PFSK-1 (cell line): Measurements from ENCODE around the gene NUP210L.

ENCODE experiments used
- FOXP2 ChIP-seq: optimal IDR thresholded peaks from 2 replicates; pipeline ENCODE3; 2011; ENCODE audit warnings: borderline replicate concordance, control low read depth, inconsistent platforms; ENCODE audit not compliant: insufficient read depth; ENCODE audit errors: extremely low read length, extremely low read depth
- POLR2AphosphoS5 ChIP-seq: IDR thresholded peaks from 2 replicates; pipeline ENCODE4 v1.6.1; 2012; ENCODE audit warnings: low read depth, mild to moderate bottlenecking, control low read depth, low read length, moderate library complexity
- REST ChIP-seq, 2 experiments: IDR thresholded peaks; 2 replicates each; pipeline versions ENCODE4 v1.6.1 to v1.8.0; 2011 to 2012; ENCODE audit warnings: low read depth in 2 of 2, low read length in 2 of 2, control low read depth in 1 of 2, inconsistent platforms in 1 of 2, mild to moderate bottlenecking in 1 of 2, moderate library complexity in 1 of 2; ENCODE audit not compliant: insufficient read depth in 1 of 2
- SIN3A ChIP-seq: IDR thresholded peaks from 2 replicates; pipeline ENCODE4 v1.6.1; 2012; ENCODE audit warnings: mild to moderate bottlenecking, low read length, moderate library complexity, borderline replicate concordance; ENCODE audit not compliant: insufficient read depth
- TAF1 ChIP-seq: IDR thresholded peaks from 2 replicates; pipeline ENCODE4 v1.6.1; 2012; ENCODE audit warnings: low read length, control low read depth, borderline replicate concordance; ENCODE audit not compliant: insufficient read depth

NUP210L gene

DNA sequence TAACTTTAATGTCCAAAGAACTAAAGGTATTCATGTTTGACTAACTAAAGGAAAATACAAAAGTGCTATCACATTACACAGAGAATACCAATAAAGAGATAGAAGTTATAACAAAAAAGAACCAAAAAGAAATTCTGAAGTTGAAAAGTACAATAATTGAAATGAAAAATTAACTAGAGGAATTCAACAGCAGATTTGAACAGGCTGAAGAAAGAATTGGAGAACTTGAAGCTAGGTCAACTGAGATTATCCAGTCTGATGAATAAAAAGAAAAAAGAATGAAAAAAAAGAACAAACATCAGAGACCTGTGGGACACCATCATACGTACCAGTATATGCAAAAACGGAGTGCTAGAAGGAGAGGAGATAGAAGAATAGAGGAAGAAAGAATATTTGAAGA is 78.5 kb downstream of the NUP210L start:
- no peak for TF ChIP-seq FOXP2
- no peak for TF ChIP-seq POLR2AphosphoS5
- TF ChIP-seq TAF1 = no peak
- TF ChIP-seq SIN3A = no peak
- TF ChIP-seq REST (IDR thresholded peaks at IDR 0.05; ENCODE audit: insufficient read depth in 1 of 2, low read depth in 2 of 2, low read length in 2 of 2) = no peak

GRCh38 chr1:154075746-154076145 is 79.1 kb downstream of the NUP210L start:
- TF ChIP-seq SIN3A (no peak), REST (IDR thresholded peaks at IDR 0.05; ENCODE audit: insufficient read depth in 1 of 2, low read depth in 2 of 2, low read length in 2 of 2) (no peak), FOXP2 (no peak), POLR2AphosphoS5 (no peak), TAF1 (no peak)

DNA sequence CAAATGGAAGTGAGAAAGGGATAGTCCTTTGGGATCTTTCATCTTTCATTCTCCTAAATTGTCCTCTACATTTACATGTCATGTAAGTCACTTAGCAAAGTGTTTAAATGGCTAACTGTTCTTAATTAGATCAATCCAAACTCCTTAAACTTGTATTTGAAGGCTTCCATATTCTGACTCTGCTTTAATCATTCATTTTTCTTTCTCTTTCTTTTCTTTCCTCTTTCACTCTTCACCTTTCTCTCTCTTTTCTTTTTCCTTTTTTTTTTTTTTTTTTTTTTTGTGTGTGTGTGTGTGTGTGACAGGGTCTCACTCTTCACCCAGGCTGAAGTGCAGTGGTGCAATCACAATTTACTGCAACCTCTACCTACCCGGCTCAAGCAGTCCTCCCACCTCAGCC is 92.6 kb downstream of the NUP210L start:
- TF ChIP-seq TAF1 (no peak), POLR2AphosphoS5 (no peak), FOXP2 (no peak), REST (IDR thresholded peaks at IDR 0.05; ENCODE audit: insufficient read depth in 1 of 2, low read depth in 2 of 2, low read length in 2 of 2) (no peak), SIN3A (no peak)

DNA sequence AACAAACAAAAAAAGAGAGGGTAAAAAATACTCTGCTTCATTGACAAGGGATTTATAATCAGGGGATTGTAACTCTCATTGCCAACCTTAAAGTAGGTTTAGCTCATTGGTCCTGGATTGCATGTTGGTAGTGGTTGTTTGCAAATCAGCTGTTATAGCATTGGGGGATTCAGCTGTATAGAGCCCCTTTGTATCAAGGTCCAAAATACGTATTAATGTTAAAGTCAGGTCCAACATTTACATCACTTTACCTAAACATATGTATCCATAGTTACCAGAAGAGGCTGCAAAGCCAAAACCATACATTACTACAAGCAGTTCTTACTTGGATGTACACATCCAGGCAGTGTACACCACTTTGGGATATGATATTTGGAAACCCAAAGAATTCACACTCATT is 134.9 kb downstream of the NUP210L start:
- TF ChIP-seq POLR2AphosphoS5 = no peak
- no peak for TF ChIP-seq TAF1
- TF ChIP-seq SIN3A = no peak
- TF ChIP-seq REST (IDR thresholded peaks at IDR 0.05; ENCODE audit: insufficient read depth in 1 of 2, low read depth in 2 of 2, low read length in 2 of 2) = no peak
- TF ChIP-seq FOXP2 = no peak

DNA sequence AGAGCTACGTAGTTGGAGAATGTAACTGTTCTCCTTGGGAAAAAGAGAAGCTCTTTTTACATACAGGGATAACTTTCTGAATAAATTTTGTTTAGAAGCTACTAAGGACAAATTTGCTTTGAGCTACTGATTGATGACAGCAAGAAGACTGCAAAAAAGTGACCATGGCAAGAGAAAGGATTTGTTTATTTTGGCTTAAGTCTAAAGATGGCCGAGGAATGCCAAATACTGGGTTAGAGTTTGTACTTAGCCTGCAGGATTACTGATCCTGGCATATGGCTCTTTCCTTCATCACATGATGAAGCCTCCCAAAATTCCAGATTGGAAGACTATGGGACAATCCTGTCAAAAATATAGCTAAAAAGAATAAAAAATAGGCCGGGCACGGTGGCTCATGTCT is 135.6 kb downstream of the NUP210L start:
- no peak for TF ChIP-seq POLR2AphosphoS5
- no peak for TF ChIP-seq TAF1
- TF ChIP-seq FOXP2 = no peak
- no peak for TF ChIP-seq REST (IDR thresholded peaks at IDR 0.05; ENCODE audit: insufficient read depth in 1 of 2, low read depth in 2 of 2, low read length in 2 of 2)
- no peak for TF ChIP-seq SIN3A
